Suprapubic skin (tissue), 4 donors: ENCODE measurements around the gene ZFAND2B. TPM values are rescaled to one million over a fixed set of nuclear protein-coding genes. Genes with fewer than 3 reads are reported as not detected.

Source experiments
- DNase-seq, 2 donors: peaks; one replicate each; pipeline ENCODE4 v3.0.0-alpha.2; 2019; ENCODE audit warnings: low spot score in 2 of 2
- H3K27ac ChIP-seq: fragments of 200-600 bp; sonication (generic); one replicate; pipeline ENCODE4 v1.5.1; 2019
- H3K27me3 ChIP-seq: fragments of 200-600 bp; sonication (generic); one replicate; pipeline ENCODE4 v1.5.1; 2019
- H3K36me3 ChIP-seq: fragments of 200-600 bp; sonication (generic); one replicate; pipeline ENCODE4 v1.5.1; 2019
- H3K4me1 ChIP-seq: fragments of 200-600 bp; sonication (generic); one replicate; pipeline ENCODE4 v1.5.1; 2019
- H3K4me3 ChIP-seq: fragments of 200-600 bp; sonication (generic); one replicate; pipeline ENCODE4 v1.5.1; 2019; ENCODE audit warnings: mild to moderate bottlenecking
- H3K9me3 ChIP-seq: fragments of 200-600 bp; sonication (generic); one replicate; pipeline ENCODE4 v1.5.1; 2019
- EP300 ChIP-seq: sonication (generic); formaldehyde crosslinking; IDR thresholded peaks from one replicate; pipeline ENCODE4 v1.6.1; 2017; ENCODE audit warnings: antibody characterized with exemption
- POLR2A ChIP-seq, 2 donors: fragments of 450-650 bp; IDR thresholded peaks; one replicate each; pipeline ENCODE4 v1.6.1; 2017; ENCODE audit warnings: antibody characterized with exemption in 2 of 2, mild to moderate bottlenecking in 2 of 2, moderate library complexity in 2 of 2
- POLR2AphosphoS5 ChIP-seq, 3 donors: sonication (generic); formaldehyde crosslinking; IDR thresholded peaks; one replicate each; pipeline ENCODE4 v1.6.1; 2017; ENCODE audit warnings: antibody characterized with exemption in 3 of 3
- WGBS: methylation state at CpG from one replicate; pipeline ENCODE4 v1.1.5; 2018; 5-methylcytosine and 5-hydroxymethylcytosine counted together
- total RNA-seq, 4 donors: library from RNA; depleted of rRNA; stranded (reverse); fragments of >200 nt; gene quantifications; one replicate each; pipeline ENCODE4 v1.1.0, GENCODE V29; 2016
- TF ChIP-seq, protein P1 (sequence below), 2 donors: fragments of 200-600 bp in 1 of 2; fragments of 450-650 bp in 1 of 2; sonication (generic) in 1 of 2; IDR thresholded peaks; one replicate each; pipeline ENCODE4 v1.5.1; 2016 to 2019; ENCODE audit warnings: antibody characterized with exemption in 2 of 2, mild to moderate bottlenecking in 1 of 2, moderate library complexity in 1 of 2

ZFAND2B gene
- total RNA-seq, 4 donors from 2014 or later, result 48.1 to 84.7 (median 64.4) TPM

DNA sequence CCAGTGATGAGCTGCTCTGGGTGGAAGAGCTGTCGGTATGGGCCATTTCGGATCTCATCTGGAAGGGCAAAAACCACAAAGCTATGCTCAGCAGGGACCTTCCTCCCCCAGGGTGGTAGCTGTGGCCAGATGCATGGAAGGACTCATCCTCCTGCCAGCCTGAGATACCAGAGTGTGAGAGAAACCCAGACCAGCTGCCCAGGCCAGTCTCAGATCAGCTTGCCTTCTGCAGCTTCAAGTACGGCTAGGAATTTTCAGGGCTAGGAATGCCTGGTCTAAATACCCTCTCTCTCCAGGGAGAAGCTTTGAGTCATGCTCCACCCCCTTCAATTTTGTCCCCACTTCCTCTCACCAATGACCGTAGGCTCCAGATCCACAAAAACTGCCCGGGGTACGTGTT lies 45.1 kb downstream of the ZFAND2B start:
- no peaks in the 10 kb centered on the region for H3K27me3 ChIP-seq
- no peaks in the 10 kb centered on the region for H3K9me3 ChIP-seq
- H3K27ac ChIP-seq, result peak overlapping the region; percentile 83
- H3K4me3 ChIP-seq, result peak overlapping the region; percentile 66
- 66% methylated on average over 6 of the region's 6 CpGs for WGBS
- H3K4me1 ChIP-seq, result peaks cover 83% of the 10 kb centered on the region
- no peak for TF ChIP-seq POLR2AphosphoS5 (IDR thresholded peaks at IDR 0.05)
- no peak for TF ChIP-seq EP300
- no peak for TF ChIP-seq POLR2A (IDR thresholded peaks at IDR 0.05)
- TF ChIP-seq, protein P1, sequence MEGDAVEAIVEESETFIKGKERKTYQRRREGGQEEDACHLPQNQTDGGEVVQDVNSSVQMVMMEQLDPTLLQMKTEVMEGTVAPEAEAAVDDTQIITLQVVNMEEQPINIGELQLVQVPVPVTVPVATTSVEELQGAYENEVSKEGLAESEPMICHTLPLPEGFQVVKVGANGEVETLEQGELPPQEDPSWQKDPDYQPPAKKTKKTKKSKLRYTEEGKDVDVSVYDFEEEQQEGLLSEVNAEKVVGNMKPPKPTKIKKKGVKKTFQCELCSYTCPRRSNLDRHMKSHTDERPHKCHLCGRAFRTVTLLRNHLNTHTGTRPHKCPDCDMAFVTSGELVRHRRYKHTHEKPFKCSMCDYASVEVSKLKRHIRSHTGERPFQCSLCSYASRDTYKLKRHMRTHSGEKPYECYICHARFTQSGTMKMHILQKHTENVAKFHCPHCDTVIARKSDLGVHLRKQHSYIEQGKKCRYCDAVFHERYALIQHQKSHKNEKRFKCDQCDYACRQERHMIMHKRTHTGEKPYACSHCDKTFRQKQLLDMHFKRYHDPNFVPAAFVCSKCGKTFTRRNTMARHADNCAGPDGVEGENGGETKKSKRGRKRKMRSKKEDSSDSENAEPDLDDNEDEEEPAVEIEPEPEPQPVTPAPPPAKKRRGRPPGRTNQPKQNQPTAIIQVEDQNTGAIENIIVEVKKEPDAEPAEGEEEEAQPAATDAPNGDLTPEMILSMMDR (IDR thresholded peaks at IDR 0.05), result no peak
- H3K36me3 ChIP-seq, result peaks cover 20% of the 10 kb centered on the region
- DNase-seq, result no peak

DNA sequence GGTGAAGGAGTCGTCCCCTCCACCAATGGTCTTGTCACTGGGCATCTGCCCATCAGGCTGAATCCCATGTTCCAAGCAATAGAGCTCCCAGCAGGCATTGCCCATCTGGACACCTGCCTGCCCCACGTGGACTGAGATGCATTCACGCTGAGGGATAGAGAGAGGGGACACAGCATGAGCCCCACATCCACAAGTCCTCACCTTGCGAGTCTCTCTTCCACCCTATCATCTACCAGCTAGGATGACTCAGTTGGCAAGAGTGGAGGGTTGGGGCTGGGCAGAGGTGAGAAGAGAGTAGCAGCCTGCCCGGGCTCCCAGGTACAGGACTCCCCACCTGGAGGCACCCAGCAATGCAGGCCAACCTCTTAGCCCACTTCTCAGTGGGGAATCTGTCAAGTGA lies 45.5 kb downstream of the ZFAND2B start:
- TF ChIP-seq EP300 (no peak), POLR2AphosphoS5 (IDR thresholded peaks at IDR 0.05) (no peak), POLR2A (IDR thresholded peaks at IDR 0.05) (no peak)
- TF ChIP-seq, protein P1 (IDR thresholded peaks at IDR 0.05), result no peak
- peaks cover 79% of the 10 kb centered on the region for H3K4me1 ChIP-seq
- no peak for DNase-seq
- H3K4me3 ChIP-seq, result peak overlapping the region; percentile 66
- WGBS, result 49% methylated on average over 4 of the region's 5 CpGs
- no peaks in the 10 kb centered on the region for H3K9me3 ChIP-seq
- peaks cover 20% of the 10 kb centered on the region for H3K36me3 ChIP-seq
- H3K27me3 ChIP-seq, result no peaks in the 10 kb centered on the region
- peak overlapping the region; percentile 83 for H3K27ac ChIP-seq

DNA sequence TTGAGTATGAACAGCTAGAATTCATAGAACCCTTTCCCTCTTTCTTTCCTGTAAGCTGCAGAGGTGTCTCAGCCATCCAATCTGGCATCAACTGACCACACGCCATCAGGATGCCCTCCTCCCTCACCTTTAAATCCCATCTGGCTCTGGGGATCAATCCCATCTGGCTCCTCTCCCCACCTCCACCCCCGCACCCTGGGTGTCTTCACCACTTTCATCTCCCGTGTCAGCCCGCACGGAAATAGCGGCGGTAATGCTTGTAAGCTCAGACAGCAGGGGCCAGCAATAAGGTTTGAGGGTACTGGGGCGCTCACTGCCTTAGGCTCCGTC lies 46.0 kb downstream of the ZFAND2B start:
- Histone ChIP-seq H3K36me3 (peaks cover 19% of the 10 kb centered on the region), H3K4me3 (peak overlapping the region; percentile 66), H3K9me3 (no peaks in the 10 kb centered on the region), H3K27me3 (no peaks in the 10 kb centered on the region), H3K4me1 (peaks cover 74% of the 10 kb centered on the region), H3K27ac (peak overlapping the region; percentile 83)
- DNase-seq, result no peak
- TF ChIP-seq POLR2A (IDR thresholded peaks at IDR 0.05), result no peak
- TF ChIP-seq, protein P1 (IDR thresholded peaks at IDR 0.05), result no peak
- no peak for TF ChIP-seq EP300
- TF ChIP-seq POLR2AphosphoS5 (IDR thresholded peaks at IDR 0.05), result no peak
- WGBS, result 9% methylated on average over 9 of the region's 9 CpGs

DNA sequence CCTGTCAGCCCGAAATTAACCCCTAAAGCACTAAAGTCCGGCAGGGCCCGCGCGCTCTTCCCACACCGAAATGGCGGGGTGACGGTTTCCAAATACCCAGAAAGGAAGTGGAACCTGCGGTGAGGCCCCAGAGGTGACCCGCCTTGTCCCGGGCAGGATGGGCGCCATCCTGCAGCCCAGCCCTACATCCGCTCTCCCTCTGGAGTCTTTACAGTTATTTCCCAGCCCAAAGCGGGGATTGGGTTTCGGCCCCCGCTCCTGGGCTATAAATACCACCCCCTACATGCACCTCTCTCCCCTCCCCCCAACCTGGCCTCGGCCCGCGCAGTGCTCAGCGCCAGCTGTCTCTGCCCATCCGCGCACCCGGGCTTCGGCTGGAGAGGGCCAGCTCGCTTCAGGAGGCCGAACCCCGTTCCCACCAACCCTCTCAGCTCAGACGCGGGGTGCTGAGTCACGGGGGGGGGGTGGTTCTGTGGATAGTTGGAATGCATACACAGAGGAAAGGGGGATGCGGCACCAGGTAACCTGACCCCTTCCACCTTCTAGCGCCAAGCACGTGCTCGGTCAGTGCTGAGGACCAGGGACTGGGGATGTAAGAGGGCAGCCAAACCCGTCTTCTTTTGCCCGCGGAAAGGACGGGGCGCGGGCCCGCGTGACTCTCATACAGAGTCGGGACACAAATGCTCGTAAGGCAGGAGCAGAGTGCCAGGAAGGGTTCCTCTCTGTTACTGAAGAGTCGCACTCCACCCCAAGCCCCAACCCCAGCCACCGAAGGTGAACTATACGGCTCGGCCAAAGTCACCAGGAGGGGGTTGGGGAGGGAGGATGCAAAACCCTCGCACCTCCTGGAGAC lies 46.5 kb downstream of the ZFAND2B start, which contains the start of gene TUBA4B:
Gene TUBA4B (plus strand): TSS at position 344 of the 853 bp plus-strand sequence. CDS start 165 bp downstream, at position 509.
- WGBS, result 0% methylated on average over 21 of the region's 49 CpGs
- peak within 1 kb of the TSS; percentile 66 for H3K4me3 ChIP-seq
- peak within 1 kb of the TSS; percentile 83 for H3K27ac ChIP-seq
- H3K36me3 ChIP-seq, result peaks cover 13% of the 10 kb centered on the region
- H3K4me1 ChIP-seq, result peaks cover 68% of the 10 kb centered on the region
- no peak for DNase-seq
- H3K9me3 ChIP-seq, result no peaks in the 10 kb centered on the region
- H3K27me3 ChIP-seq, result no peaks in the 10 kb centered on the region
- TF ChIP-seq, protein P1 (IDR thresholded peaks at IDR 0.05), result no peak
- no peak for TF ChIP-seq POLR2AphosphoS5 (IDR thresholded peaks at IDR 0.05)
- TF ChIP-seq EP300, result no peak
- no peak for TF ChIP-seq POLR2A (IDR thresholded peaks at IDR 0.05)

DNA sequence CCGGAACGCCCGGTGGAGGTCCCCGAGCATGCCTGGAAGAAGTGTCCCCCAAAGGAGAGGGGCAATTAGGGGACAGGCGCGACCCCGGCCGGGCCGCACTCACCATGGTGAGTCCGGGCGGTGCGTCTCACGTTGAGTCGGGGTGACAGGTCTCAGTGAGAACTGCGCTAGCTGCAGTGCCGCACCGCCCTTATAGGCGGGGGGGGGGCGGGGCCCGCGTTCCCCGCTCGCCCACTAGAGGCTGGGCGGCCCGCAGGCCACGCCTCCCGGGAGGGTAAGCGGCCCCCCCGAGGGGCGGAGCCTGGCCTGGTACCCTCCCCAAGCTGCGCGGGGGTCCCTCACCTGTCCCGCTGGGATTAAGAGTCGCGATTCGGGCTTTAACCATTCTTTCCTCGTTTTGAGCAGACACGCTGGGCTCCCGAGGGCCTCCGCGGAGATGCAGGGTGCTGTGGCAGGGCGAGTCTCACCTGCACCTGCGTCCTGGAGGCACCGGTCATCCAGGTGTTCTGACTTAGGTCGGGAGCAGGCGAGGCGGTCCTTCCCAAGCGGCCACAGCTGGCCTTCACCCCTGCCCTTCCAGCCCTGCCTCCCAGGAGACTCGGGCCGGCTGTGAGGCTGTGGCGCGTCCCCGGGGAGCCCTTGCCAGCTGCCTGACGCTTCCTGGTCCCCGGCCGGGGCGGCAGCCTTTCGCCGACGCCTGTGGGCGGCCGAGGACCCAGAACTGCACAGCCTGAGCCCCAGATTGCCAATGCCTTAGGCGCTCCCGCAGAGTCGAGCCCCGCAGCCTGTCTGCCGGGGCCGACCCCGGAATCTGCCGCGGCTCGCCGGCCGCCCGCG lies 47.4 kb downstream of the ZFAND2B start, which contains the start of gene TUBA4A:
Gene TUBA4A (minus strand): TSS at position 166 of the 837 bp plus-strand sequence. CDS start 60 bp downstream, at position 106.
- Histone ChIP-seq H3K4me3 (peak within 1 kb of the TSS; percentile 66), H3K4me1 (peaks cover 60% of the 10 kb centered on the region), H3K27ac (peak within 1 kb of the TSS; percentile 83), H3K36me3 (peaks cover 10% of the 10 kb centered on the region), H3K9me3 (no peaks in the 10 kb centered on the region), H3K27me3 (no peaks in the 10 kb centered on the region)
- DNase-seq, result peak; percentile 87 to 91
- under 1% methylated on average over 41 of the region's 76 CpGs for WGBS
- no peak for TF ChIP-seq EP300
- TF ChIP-seq, protein P1 (IDR thresholded peaks at IDR 0.05), result no peak
- peak in 2 of 3 donors; percentile 0 to 90 for TF ChIP-seq POLR2AphosphoS5 (IDR thresholded peaks at IDR 0.05)
- peak; percentile 73 to 84 for TF ChIP-seq POLR2A (IDR thresholded peaks at IDR 0.05)
